ENCODE measurements around the gene TMEM169. TPM values are rescaled to one million over a fixed set of nuclear protein-coding genes. Genes with fewer than 3 reads are reported as not detected.

The TMEM169 gene
- polyA plus RNA-seq, 2 of the 4 experiments (the other 2 are of a cell fraction): 0.54 to 0.81 TPM

- FAIRE-seq: no peak
- WGBS (ENCODE audit: missing lambda C conversion rate): 89% methylated on average over 4 of the region's 4 CpGs
These were observed 26.0 kb upstream of the TMEM169 start for GRCh38 chr2:216055680-216056079.

GRCh38 chr2:216056739-216057138, 25.0 kb upstream of the TMEM169 start:
- CTCF ChIA-PET: no interaction called here
- H3K4me1 ChIP-seq: peaks cover 44% of the 10 kb centered on the region
- no peaks in the 10 kb centered on the region for H3K9me3 ChIP-seq
- no peak overlapping the region for H3K4me3 ChIP-seq
- FAIRE-seq (no peak), ATAC-seq (peak in 1 of 2 experiments; percentile 31; a peak in 2 of 6 replicates), DNase-seq (ENCODE audit: low read depth in 1 of 2, low spot score in 1 of 2) (peak; percentile 12 to 40)
- H3K4me2 ChIP-seq: peak overlapping the region; percentile 92
- peak overlapping the region; percentile 82 to 83 for H3K27ac ChIP-seq
- POLR2A ChIA-PET: no interaction called here
- WGBS (ENCODE audit: missing lambda C conversion rate): 8% methylated on average over 3 of the region's 3 CpGs
- TF ChIP-seq CTCF (IDR thresholded peaks at IDR 0.05): no peak
- no peak for TF ChIP-seq FOSL2 (IDR thresholded peaks at IDR 0.05)
- peak; percentile 68 for TF ChIP-seq FOSL2 (CRISPR knock-in tag; IDR thresholded peaks at IDR 0.05)
- no peak for TF ChIP-seq NFE2L2 (conservative IDR thresholded peaks at IDR 0.05; ENCODE audit: low read length)
- no peak for TF ChIP-seq E2F6 (IDR thresholded peaks at IDR 0.05; ENCODE audit: borderline replicate concordance, low read depth)
- no peak for TF ChIP-seq HOXA7 (CRISPR knock-in tag; IDR thresholded peaks at IDR 0.05)

More at GRCh38 chr2:216055680-216056079, 26.0 kb upstream of the TMEM169 start:
- TF ChIP-seq NR3C1 (IDR thresholded peaks at IDR 0.05) (no peak), MAX (IDR thresholded peaks at IDR 0.05) (no peak), SMC3 (IDR thresholded peaks at IDR 0.05) (no peak), ELK1 (IDR thresholded peaks at IDR 0.05; ENCODE audit: low read depth, low read length) (no peak), HOXB13 (CRISPR knock-in tag; IDR thresholded peaks at IDR 0.05; ENCODE audit: low read depth) (no peak), JUN (IDR thresholded peaks at IDR 0.05) (no peak)
- H3K4me2 ChIP-seq: no peak overlapping the region
- peaks cover 44% of the 10 kb centered on the region for H3K4me1 ChIP-seq
- DNase-seq (ENCODE audit: low read depth in 1 of 2, low spot score in 1 of 2) (no peak), ATAC-seq (no peak)
- POLR2A ChIA-PET: no interaction called here
- no peaks in the 10 kb centered on the region for H3K9me3 ChIP-seq
- CTCF ChIA-PET: no interaction called here
- peak overlapping the region; percentile 36 to 83; a peak in 3 of 6 replicates for H3K27ac ChIP-seq
- H3K4me3 ChIP-seq: no peak overlapping the region

- 5% methylated on average over 7 of the region's 7 CpGs for WGBS (ENCODE audit: missing lambda C conversion rate)
- FAIRE-seq (peak; percentile 32), DNase-seq (ENCODE audit: low read depth in 1 of 2, low spot score in 1 of 2) (peak; percentile 36 to 85), ATAC-seq (peak; percentile 87 to 93)
- no peak for TF ChIP-seq POLR2A (IDR thresholded peaks at IDR 0.05; ENCODE audit: low read length)
- no peak for TF ChIP-seq E2F6 (IDR thresholded peaks at IDR 0.05; ENCODE audit: borderline replicate concordance, low read depth)
- no peak for TF ChIP-seq ZC3H11A (IDR thresholded peaks at IDR 0.05)
- no peak for TF ChIP-seq SMC3 (IDR thresholded peaks at IDR 0.05)
- TF ChIP-seq JUN (IDR thresholded peaks at IDR 0.05): 0 out of 5 replicates have a peak, but pooled peaks of 1 of the 2 experiments have one; percentile 16
- TF ChIP-seq TFCP2L1 (CRISPR knock-in tag; IDR thresholded peaks at IDR 0.05): no peak
- 0 out of 5 replicates have a peak, but pooled peaks of 1 of the 2 experiments have one; percentile 19 for TF ChIP-seq EP300 (IDR thresholded peaks at IDR 0.05)
- no peak for TF ChIP-seq HOXB5 (CRISPR knock-in tag; IDR thresholded peaks at IDR 0.05)
- no peak for TF ChIP-seq RAD21 (conservative IDR thresholded peaks at IDR 0.05 in 1 of 2, IDR thresholded peaks at IDR 0.05 in 1 of 2)
- Histone ChIP-seq H3K27ac (peak overlapping the region; percentile 82 to 83), H3K4me2 (peak overlapping the region; percentile 92), H3K4me3 (peak overlapping the region; percentile 22; the same call in 2 of the 3 replicates), H3K9me3 (no peaks in the 10 kb centered on the region), H3K4me1 (peaks cover 44% of the 10 kb centered on the region)
- POLR2A ChIA-PET: interaction anchor here (1.4 kb wide), 1 partner anchor 441 kb away, joined by 3 read pairs; the partner anchor contains the start of gene RPL37A
- CTCF ChIA-PET: no interaction called here
These were observed 24.0 kb upstream of the TMEM169 start for GRCh38 chr2:216057688-216058193.
